Loucy (cell line): Measurements from ENCODE around the gene CELF2.

ENCODE experiments used
- EZH2phosphoT487 ChIP-seq: fragments of 200-600 bp; IDR thresholded peaks from 2 replicates; pipeline ENCODE4 v1.6.1; 2018; ENCODE audit warnings: antibody characterized with exemption, mild to moderate bottlenecking, moderate library complexity, borderline replicate concordance
- TF ChIP-seq, protein P1 (sequence below): fragments of 200-600 bp; sonication (generic); conservative IDR thresholded peaks from 2 replicates; pipeline ENCODE4 v1.5.1; 2014; ENCODE audit warnings: mild to moderate bottlenecking, antibody characterized with exemption, low read length

DNA sequence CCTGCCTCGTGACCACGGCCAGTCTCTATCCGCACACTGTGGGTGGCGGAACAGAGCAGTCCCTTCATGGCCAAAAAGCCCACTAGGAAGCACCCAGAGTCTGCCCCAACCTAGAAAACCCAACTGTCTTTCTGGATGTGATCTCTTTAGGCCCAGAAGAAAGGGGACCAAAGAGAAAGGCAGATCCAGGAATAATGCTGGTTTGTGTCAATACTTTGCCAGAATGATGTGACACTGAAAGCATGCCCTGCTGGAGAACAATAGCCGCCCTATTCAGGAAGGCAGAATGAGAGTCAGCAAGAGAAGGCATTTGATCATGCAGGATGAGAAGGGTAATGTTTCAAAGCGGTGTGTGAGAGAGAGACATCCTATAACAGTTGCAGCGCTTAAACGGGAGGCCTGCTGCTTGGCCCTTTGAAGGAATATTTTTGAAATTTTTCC lies 319.1 kb downstream of the CELF2 start:
- TF ChIP-seq, protein P1, sequence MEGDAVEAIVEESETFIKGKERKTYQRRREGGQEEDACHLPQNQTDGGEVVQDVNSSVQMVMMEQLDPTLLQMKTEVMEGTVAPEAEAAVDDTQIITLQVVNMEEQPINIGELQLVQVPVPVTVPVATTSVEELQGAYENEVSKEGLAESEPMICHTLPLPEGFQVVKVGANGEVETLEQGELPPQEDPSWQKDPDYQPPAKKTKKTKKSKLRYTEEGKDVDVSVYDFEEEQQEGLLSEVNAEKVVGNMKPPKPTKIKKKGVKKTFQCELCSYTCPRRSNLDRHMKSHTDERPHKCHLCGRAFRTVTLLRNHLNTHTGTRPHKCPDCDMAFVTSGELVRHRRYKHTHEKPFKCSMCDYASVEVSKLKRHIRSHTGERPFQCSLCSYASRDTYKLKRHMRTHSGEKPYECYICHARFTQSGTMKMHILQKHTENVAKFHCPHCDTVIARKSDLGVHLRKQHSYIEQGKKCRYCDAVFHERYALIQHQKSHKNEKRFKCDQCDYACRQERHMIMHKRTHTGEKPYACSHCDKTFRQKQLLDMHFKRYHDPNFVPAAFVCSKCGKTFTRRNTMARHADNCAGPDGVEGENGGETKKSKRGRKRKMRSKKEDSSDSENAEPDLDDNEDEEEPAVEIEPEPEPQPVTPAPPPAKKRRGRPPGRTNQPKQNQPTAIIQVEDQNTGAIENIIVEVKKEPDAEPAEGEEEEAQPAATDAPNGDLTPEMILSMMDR = no peak
- no peak for TF ChIP-seq EZH2phosphoT487
